OCI-LY7 (cell line): ENCODE measurements around the gene ECHDC1. TPM values are rescaled to one million over a fixed set of nuclear protein-coding genes. Genes with fewer than 3 reads are reported as not detected.

ENCODE experiments used
- BruUV-seq: library from RNA; stranded (reverse); fragments of 400-500 nt; replicated peaks from 2 replicates; lab custom pipeline; 2021; lab: Mats Ljungman, UMichigan
- CTCF ChIA-PET: fragments of 300-600 bp; sonication (Branson Sonifier 250); formaldehyde crosslinking; loops from one replicate; lab custom pipeline; 2022; ENCODE audit warnings: antibody characterized with exemption; ENCODE audit not compliant: unreplicated experiment; lab: Charles Lee
- POLR2A ChIA-PET: fragments of 300-600 bp; sonication (Branson Sonifier 250); formaldehyde crosslinking; loops from one replicate; lab custom pipeline; 2022; ENCODE audit warnings: antibody characterized with exemption; lab: Charles Lee
- DNase-seq: peaks from one replicate; pipeline ENCODE4 v3.0.0-alpha.2; 2015; ENCODE audit warnings: low spot score
- H2AFZ ChIP-seq: fragments of 200-600 bp; sonication (generic), shearing (Covaris generic); 2 replicates; pipeline ENCODE4 v1.6.1; 2014; ENCODE audit warnings: mild to moderate bottlenecking, antibody characterized with exemption, low read length, moderate library complexity
- H3K27ac ChIP-seq: fragments of 200-600 bp; sonication (generic); 2 replicates; pipeline ENCODE4 v1.5.1; 2014; ENCODE audit warnings: mixed run types, low read depth, mild to moderate bottlenecking, moderate library complexity, low read length, inconsistent platforms; ENCODE audit not compliant: poor library complexity, severe bottlenecking
- H3K36me3 ChIP-seq: fragments of 200-600 bp; sonication (generic); 2 replicates; pipeline ENCODE4 v1.6.1; 2014; ENCODE audit warnings: mild to moderate bottlenecking, antibody characterized with exemption, low read length, moderate library complexity, mixed read lengths; ENCODE audit not compliant: insufficient read depth
- H3K4me1 ChIP-seq: fragments of 200-600 bp; sonication (generic); 2 replicates; pipeline ENCODE4 v1.5.1; 2014; ENCODE audit warnings: mild to moderate bottlenecking, low read length; ENCODE audit not compliant: insufficient read depth, poor library complexity, severe bottlenecking
- H3K4me2 ChIP-seq: fragments of 200-600 bp; sonication (generic); 2 replicates; pipeline ENCODE4 v1.6.1; 2014; ENCODE audit warnings: mild to moderate bottlenecking, low read length
- H3K4me3 ChIP-seq: fragments of 200-600 bp; sonication (generic); 2 replicates; pipeline ENCODE4 v1.5.1; 2014; ENCODE audit warnings: mild to moderate bottlenecking, low read depth, low read length; ENCODE audit not compliant: poor library complexity, severe bottlenecking
- H3K79me2 ChIP-seq: fragments of 200-600 bp; sonication (generic); 2 replicates; pipeline ENCODE4 v1.6.1; 2016; ENCODE audit warnings: low read depth, mild to moderate bottlenecking, low read length, moderate library complexity, mixed read lengths; ENCODE audit not compliant: insufficient read depth
- H3K9me2 ChIP-seq: fragments of 200-600 bp; sonication (generic); 2 replicates; pipeline ENCODE4 v1.6.1; 2016; ENCODE audit warnings: mild to moderate bottlenecking, low read length, mixed read lengths; ENCODE audit not compliant: insufficient read depth
- H3K9me3 ChIP-seq: fragments of 200-600 bp; sonication (generic); 2 replicates; pipeline ENCODE4 v1.6.1; 2014; ENCODE audit warnings: mild to moderate bottlenecking, mixed run types, low read length, mixed read lengths
- H4K20me1 ChIP-seq: fragments of 200-600 bp; sonication (generic); 2 replicates; pipeline ENCODE4 v1.6.1; 2014; ENCODE audit warnings: mild to moderate bottlenecking, antibody characterized with exemption, low read length, moderate library complexity, mixed read lengths; ENCODE audit not compliant: insufficient read depth
- EZH2phosphoT487 ChIP-seq: fragments of 200-600 bp; sonication (generic); IDR thresholded peaks from 2 replicates; pipeline ENCODE4 v1.6.1; 2018; ENCODE audit warnings: low read depth, borderline replicate concordance, mild to moderate bottlenecking, mixed run types, antibody characterized with exemption, low read length, moderate library complexity, mixed read lengths
- intact Hi-C: fragments of 100-400 bp; cut with micrococcal nuclease; formaldehyde crosslinking; loops from one replicate; pipeline ENCODE4 v1.10.0; 2022; ENCODE audit not compliant: unreplicated experiment
- total RNA-seq, 2 experiments: library from RNA; depleted of rRNA in 1 of 2; stranded (reverse); fragments of >200 nt in 1 of 2; shearing (Covaris generic) in 1 of 2; gene quantifications; 2 replicates each; pipeline ENCODE4 v1.2.3, GENCODE V29; 2014 to 2022
- TF ChIP-seq, protein P1 (sequence below): fragments of 200-600 bp; sonication (generic); conservative IDR thresholded peaks from 2 replicates; pipeline ENCODE4 v1.5.1; 2014; ENCODE audit warnings: mild to moderate bottlenecking, antibody characterized with exemption, low read length, moderate library complexity, mixed read lengths

The ECHDC1 gene
- total RNA-seq, 2 experiments from 2014 or later = 18.6 to 41.9 TPM

DNA sequence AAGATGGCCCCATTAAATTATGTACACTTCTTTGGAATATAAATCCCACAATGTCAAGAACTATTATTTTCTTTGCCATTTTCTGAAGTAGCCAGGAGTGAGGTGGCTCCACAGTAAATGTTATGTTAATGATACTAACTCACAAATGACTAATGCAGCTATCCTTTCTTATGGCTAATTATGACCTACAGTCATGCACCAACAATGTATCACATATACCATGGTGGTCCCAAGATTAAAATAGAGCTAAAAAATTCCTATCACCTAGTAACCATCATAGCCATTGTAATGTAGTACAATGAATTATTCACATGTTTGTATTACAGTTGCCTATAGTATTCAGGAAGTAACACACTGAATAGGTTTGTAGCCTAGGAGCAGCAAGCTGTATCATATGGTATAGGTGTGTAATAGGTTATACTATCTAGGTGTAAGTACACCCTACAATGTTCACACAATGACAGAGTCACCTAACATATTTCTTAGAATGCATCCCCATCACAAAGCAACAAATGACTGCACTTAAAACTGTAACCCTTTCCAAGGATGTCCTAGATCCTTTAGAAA is 15.3 kb downstream of the ECHDC1 start:
- no peak overlapping the region for H2AFZ ChIP-seq
- H3K36me3 ChIP-seq = peaks cover 27% of the 10 kb centered on the region; the same call in 1 of the 2 replicates
- no peak for TF ChIP-seq EZH2phosphoT487
- TF ChIP-seq, protein P1, sequence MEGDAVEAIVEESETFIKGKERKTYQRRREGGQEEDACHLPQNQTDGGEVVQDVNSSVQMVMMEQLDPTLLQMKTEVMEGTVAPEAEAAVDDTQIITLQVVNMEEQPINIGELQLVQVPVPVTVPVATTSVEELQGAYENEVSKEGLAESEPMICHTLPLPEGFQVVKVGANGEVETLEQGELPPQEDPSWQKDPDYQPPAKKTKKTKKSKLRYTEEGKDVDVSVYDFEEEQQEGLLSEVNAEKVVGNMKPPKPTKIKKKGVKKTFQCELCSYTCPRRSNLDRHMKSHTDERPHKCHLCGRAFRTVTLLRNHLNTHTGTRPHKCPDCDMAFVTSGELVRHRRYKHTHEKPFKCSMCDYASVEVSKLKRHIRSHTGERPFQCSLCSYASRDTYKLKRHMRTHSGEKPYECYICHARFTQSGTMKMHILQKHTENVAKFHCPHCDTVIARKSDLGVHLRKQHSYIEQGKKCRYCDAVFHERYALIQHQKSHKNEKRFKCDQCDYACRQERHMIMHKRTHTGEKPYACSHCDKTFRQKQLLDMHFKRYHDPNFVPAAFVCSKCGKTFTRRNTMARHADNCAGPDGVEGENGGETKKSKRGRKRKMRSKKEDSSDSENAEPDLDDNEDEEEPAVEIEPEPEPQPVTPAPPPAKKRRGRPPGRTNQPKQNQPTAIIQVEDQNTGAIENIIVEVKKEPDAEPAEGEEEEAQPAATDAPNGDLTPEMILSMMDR = no peak
- no peaks in the 10 kb centered on the region for H3K4me1 ChIP-seq
- no peak for DNase-seq
- H3K27ac ChIP-seq = no peak overlapping the region
- no peaks in the 10 kb centered on the region for H3K9me3 ChIP-seq
- intact Hi-C loops = no loop called here
- no TSS peak for BruUV-seq
- no peak overlapping the region for H3K4me3 ChIP-seq
- POLR2A ChIA-PET = interaction anchor here (0.6 to 1.1 kb wide), 3 partner anchors 9 to 1279 kb away, joined by 3 to 4 read pairs (median 3); no protein-coding TSS in a partner anchor
- no peak overlapping the region for H3K4me2 ChIP-seq
- H3K9me2 ChIP-seq = no peaks in the 10 kb centered on the region
- no peaks in the 10 kb centered on the region for H4K20me1 ChIP-seq
- H3K79me2 ChIP-seq = no peaks in the 10 kb centered on the region
- CTCF ChIA-PET = interaction anchor here (0.9 kb wide), 1 partner anchor 62 kb away, joined by 3 read pairs; no protein-coding TSS in a partner anchor

DNA sequence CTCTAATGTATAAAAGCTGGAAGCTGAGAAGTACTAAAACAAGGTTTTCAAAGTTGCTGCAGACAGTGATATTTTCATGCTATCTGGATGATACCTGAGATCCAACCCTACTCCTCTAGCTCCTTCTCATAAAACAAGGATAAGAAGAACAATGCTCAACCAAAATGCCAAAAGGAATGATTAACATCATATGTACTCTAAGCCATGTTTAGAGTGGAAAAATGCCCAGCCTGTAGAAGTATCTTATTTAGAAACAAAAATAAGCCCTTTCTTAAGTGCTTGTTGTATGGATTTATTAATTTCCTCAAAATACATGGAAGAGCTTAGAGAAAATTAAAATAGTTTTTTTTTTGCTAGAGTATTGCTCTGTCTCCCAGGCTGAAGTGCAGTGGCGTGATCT is 23.7 kb downstream of the ECHDC1 start:
- intact Hi-C loops = no loop called here
- H2AFZ ChIP-seq = no peak overlapping the region
- H3K36me3 ChIP-seq = peaks cover 7% of the 10 kb centered on the region; the same call in 1 of the 2 replicates
- no peak for TF ChIP-seq EZH2phosphoT487
- TF ChIP-seq, protein P1 = no peak
- H3K4me1 ChIP-seq = no peaks in the 10 kb centered on the region
- H4K20me1 ChIP-seq = no peaks in the 10 kb centered on the region
- POLR2A ChIA-PET = interaction anchor here (1.1 to 1.3 kb wide), 3 partner anchors 8 to 34 kb away, joined by 3 to 4 read pairs (median 3); no protein-coding TSS in a partner anchor
- no peaks in the 10 kb centered on the region for H3K9me2 ChIP-seq
- H3K79me2 ChIP-seq = no peaks in the 10 kb centered on the region
- no TSS peak for BruUV-seq
- no peak overlapping the region for H3K4me3 ChIP-seq
- no peaks in the 10 kb centered on the region for H3K9me3 ChIP-seq
- H3K27ac ChIP-seq = no peak overlapping the region
- DNase-seq = no peak
- CTCF ChIA-PET = no interaction called here
- no peak overlapping the region for H3K4me2 ChIP-seq
